AG08396 (cell line): Measurements from ENCODE around the gene CKM.
"Not testable (repeated sequence)": the region's sequence is repeated elsewhere in the genome, so short reads cannot be mapped to it uniquely, and the experiment has no call there.

Experiments
- DNase-seq: peaks from one replicate; pipeline ENCODE4 v3.0.0; 2012; ENCODE audit warnings: low spot score, mixed read lengths

CKM gene

DNA sequence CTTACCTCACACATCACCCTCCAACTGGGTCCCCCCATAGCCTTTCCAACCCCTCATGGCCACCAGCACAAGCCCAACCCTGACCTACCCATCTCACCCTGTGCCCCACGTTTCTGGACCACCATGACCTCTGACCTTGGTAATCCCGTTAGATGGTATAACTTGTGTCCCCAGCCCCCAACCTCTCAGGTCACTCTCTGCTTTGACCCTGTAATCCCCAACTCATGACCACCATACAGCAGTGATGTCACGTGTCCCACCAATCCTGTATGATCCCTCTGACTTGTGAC lies 26.4 kb upstream of the CKM start:
- DNase-seq, result no peak

DNA sequence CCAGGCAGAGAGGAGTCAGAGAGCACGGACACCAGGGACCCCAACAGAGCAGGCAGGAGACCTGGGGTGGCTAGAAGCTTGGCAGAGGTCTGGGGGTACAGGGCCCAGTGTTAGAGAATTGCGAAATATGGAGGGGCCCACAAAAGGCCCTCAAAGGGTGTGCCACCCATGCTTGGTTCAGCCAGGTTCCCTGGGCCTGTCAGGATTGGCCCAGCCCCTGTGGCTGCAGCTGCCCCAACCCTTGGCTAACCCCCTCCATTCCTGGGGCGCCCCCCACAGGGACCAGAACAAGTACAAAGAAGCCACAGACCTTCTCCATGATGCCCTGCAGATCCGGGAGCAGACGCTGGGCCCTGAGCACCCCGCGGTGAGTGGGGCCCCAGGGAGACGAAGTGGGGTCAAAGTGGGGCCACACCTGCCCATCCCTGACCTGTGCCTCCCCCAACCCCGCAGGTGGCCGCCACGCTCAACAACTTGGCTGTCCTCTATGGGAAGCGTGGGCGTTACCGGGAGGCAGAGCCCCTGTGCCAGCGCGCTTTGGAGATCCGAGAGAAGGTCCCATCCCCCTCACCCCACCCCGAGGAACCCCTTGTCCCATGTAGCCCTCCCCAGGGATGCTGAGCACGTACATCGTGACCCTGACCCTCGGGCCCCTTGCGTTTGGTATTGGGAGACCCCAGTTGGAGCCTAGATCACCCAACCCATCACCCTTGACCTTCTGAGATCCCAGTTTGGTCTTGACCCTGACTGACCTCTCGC lies 25.9 kb upstream of the CKM start:
- no peak for DNase-seq

DNA sequence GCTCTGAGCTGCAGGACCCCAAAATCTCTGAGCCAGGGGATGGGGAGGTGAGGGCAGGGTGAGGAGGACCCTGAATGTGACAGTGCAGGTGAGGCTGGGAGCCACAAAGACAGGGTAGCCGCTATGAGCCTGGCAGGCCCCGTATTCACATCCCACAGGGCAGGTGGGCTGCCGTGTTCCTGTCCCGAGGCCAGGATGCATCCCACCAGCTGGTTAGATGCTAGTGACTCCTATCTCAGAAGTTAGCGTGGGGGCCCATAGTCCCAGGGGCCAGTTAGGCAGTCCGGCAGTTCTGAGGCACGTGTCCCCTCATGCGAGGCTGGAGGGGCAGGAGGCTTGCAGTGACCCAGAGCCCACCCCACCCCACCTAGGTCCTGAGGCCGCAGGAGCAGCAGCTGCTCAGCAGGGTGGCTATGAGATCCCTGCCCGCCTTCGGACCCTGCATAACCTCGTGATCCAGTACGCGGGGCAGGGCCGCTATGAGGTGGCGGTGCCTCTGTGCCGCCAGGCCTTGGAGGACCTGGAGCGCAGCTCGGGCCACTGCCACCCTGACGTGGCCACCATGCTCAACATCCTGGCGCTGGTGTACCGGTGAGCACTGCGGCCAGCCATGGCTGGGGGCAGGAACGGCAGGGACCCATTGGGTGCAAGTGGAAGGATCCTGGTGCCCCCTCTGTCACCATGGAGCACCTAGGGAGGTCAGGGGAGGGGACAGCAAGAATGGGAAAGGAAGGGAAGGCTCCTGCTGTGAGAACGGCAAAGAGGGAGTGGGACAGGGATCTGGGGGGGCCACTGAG lies 25.1 kb upstream of the CKM start:
- no peak for DNase-seq

DNA sequence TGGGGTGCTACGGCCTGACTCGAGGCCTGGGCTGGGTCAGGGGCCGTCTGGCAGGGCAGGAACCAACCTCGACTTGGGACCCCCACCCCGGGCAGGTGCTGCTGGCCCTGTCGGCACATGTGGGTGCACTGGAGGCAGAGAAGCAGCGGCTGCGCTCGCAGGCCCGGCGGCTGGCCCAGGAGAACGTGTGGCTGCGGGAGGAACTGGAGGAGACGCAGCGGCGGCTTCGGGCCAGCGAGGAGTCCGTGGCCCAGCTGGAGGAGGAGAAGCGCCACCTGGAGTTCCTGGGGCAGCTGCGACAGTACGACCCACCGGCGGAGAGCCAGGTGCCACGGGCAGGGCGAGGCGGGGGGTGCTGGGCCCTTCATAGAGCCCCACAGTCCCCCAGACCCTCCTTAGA lies 23.8 kb upstream of the CKM start:
- no peak for DNase-seq

DNA sequence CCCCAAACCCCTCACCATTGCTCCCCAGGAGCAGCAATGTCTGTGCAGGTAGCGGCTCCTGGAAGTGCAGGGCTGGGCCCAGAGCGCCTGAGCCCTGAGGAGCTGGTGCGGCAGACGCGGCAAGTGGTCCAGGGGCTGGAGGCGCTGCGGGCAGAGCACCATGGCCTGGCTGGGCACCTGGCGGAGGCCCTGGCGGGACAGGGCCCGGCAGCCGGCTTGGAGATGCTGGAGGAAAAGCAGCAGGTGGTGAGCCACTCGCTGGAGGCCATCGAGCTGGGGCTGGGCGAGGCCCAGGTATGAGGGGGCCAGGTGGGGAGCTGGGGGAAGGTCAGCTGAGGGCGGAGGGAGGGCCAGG lies 22.8 kb upstream of the CKM start:
- DNase-seq, result no peak

DNA sequence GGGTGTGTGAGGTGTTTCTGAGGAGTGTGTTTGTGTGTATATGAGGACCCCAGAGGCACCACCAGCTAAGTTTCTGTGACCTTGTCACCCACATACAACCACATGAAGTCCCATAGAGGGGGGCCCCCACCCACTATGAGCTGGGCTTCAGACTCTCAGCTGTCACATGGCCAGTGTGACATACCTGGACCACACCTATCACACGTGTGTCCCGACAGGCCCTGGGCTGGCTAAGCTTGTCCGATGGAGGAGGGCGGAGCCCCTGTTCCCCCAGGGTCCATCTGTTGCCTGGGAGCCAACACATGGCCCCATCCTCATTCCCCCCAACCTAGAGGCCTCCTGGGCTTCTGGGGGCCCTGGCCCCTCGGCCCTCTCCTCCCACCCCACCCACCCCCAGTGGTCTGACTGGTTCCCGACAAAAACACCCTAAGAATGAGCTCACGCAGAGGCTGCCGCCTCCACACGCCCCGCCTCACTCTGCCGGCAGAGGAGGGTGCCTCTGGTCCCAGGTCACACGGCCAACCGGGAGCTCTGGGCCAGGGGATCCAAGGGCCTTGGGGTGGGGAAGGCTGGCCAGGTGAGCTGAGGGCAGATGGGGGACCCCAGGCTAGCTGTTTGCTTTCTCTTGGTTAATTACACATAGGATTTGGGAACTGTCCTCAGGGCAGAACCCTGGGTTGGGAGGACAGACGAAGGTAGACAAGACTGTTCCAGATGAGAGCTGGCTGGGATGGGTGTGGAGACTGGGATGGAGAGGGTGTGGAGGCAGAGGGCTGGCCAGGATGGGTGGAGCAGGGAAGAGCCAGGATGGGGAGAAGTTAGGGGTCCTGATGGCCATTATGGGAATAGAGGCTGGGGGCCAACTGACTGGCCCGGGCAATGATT lies 22.2 kb upstream of the CKM start:
- DNase-seq, result no peak

DNA sequence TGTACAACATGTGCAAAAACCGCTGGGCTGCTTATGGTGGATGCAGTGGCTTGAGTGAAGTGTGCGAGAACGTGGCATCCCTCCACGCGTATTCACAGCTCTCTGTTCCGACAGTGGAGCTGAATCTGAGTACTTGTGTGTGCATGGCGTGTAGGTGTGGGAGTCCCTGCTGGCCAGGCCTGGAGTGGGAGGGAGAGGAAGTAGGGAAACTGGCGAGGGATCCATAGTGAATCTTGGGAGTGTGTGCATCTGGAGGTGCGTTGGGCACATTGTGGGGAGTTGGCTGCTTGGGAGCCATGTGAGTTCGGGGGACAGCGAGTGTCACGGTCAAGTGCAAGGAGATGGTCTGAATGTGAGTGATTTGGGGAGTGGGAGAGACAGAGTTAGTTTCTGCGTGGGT lies 20.2 kb upstream of the CKM start:
- DNase-seq, result no peak

DNA sequence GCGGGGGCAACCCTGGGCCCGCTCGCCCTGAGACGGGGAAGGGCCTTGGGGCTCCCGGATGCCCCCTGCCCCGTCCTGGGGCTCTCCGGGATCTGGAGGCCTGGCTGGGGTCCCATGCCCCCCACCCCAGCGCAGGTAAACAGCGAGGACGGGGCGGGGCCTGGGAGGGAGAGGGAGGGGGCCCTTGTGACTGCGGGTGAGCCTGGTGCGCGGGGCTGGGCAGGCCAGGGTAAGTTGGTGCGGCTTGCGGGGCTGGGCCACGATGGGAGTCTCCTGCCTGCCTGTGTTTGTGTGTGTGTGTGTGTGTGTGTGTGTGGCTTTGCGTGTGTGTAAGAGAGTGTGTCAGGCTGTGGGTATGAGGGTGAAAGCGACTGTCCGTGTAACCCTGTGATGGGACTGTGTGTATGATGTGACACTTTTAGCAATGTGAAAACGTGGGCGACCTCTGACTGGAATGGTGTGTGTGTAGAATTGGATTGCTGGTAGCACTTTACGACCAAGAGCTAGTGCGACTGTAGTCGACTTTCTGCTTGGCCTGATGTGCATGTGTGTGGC lies 18.3 kb upstream of the CKM start:
- no peak for DNase-seq

DNA sequence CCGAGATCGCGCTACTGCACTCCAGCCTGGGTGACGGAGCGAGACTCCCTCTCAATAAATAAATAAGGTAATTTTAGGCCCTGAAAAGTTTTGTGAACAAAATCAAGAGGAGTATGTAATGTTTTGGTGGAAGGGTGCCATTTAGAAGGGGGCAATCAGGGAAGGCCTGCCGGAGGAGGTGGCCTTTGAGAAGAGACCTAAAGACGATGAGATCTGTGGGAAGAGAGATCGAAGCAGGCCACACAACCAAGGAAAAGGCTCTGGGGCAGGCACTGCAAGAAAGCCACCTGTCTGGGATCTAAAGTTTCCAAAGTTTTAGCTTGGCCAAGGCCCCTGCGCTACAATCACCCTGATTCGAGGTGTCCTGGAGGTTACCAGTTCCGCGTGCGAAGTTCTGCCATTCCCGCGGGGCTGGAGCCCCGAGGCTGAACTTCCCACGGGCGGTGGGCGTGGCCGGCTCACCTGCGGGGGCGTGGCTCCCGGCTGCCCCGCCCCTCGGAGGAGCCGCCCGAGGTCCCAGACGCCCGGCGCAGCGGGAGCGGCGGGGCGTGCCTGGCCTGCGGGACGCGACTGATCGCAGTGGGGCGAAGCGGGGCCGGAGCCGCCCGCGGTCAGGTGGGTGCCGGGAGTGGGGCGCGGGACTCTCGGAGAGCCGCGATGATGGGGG lies 17.7 kb upstream of the CKM start, which contains the start of gene KLC3:
TSS of gene KLC3 (plus strand) at position 519 of the 667 bp plus-strand sequence. CDS start 4,792 bp downstream, outside the sequence.
- DNase-seq, result no peak

DNA sequence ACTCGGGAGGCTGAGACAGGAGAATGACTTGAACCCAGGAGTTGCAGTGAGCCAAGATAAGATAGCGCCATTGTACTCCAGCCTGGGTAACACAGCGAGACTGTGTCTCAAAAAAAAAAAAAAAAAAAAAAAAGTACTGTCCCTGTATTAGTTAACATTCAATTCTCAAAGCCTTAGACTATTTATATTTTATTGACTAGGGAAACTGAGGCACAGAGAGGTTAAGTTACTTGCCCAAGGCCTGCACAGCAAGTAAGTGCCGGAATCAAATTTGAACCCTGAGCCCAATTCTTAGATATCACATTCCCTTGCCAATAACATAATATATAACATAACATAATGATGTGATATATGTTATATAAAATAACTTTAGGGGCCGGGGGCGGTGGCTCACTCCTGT lies 17.0 kb upstream of the CKM start:
- no peak for DNase-seq

DNA sequence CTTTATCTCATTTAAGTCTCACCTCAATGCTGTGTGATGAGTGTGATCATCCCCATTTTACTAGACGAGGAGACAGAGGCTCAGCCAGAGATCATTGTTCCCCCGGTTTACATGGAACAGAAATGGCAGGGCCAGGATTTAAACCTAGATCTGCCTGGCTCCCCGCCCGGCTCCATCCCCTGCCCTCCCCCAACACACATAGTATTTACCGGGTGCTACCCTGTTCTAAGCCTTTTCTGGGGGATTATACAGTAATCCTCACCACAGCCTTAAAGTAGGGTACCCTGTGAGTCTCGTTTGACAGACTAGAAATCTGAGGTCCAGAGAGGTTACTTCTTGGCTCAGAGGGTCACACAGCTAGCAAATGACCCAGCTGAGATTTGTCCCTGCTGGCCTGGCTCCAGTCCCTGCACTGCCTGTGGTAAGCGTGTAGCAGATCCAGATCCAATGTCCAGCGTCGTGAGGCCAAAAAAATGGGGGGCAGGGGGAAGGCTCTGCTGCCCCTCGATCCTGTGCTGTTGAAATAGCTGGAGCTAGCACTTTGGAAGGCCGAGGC lies 14.1 kb upstream of the CKM start:
- DNase-seq, result no peak

DNA sequence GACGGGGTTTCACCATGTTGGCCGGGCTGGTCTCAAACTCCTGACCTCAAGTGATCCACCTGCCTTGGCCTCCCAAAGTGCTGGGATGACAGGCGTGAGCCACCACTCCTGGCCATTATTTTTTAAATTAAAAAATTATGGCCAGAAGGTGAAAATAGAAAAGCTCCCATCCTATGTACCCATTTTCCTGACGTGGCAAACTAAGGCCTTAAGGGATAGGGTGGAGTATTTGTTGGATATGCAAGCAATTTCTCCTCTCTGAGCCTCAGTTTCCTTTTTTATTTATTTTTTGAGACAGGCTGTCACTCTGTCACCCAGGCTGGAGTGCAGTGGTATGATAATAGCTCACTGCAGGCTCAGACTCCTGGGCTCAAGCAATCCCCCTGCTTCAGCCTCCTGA lies 12.2 kb upstream of the CKM start:
- not testable (repeated sequence) for DNase-seq

DNA sequence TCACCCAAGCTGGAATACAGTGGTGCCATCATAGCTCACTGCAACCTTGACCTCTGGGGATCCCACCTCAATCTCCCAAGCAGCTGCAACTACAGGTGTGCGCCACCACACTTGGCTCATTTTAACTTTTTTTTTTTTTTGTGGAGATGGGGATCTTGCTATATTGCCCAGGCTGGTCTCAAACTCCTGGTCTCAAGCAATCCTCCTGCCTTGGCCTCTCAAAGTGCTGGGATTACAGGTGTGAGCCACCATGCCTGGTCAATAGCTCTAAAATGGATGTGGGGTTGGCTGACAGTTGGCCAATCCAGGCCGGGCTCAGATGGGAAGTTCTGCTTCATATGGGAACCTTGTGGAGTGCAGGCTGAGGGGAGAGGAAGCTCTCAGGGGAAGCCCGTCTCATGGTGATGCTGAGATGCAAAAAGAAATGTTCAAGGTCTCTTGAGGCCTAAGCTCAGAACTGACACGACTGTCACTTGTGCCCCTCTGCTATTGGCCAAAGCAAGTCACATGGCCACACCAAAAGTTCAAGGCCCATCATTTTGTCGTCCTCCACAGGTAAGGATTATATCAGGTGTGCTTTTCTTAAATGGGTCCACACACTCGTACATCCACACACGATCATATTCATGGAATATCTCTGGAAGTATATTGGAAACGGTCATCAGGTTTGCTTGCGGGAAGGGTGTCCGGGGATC lies 11.1 kb upstream of the CKM start:
- no peak for DNase-seq

DNA sequence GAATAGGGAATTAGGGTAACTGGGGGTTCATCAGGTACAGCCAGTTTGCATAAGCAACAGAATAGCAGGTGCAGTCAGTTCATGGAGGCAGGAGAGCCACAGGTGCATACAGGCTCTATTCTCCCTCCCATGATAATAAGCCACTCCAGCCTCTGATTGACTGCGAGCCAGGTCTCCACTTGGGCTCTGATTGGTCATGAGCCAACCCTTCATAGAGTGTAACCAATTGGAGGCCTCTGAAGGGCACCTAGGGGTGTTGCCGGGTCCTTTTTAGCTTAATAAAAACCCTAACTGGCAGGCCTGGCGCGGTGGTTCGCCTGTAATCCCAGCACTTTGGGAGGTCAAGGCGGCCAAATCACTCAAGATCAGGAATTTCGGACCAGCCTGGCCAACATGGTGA lies 8.7 kb upstream of the CKM start:
- DNase-seq, result no peak

DNA sequence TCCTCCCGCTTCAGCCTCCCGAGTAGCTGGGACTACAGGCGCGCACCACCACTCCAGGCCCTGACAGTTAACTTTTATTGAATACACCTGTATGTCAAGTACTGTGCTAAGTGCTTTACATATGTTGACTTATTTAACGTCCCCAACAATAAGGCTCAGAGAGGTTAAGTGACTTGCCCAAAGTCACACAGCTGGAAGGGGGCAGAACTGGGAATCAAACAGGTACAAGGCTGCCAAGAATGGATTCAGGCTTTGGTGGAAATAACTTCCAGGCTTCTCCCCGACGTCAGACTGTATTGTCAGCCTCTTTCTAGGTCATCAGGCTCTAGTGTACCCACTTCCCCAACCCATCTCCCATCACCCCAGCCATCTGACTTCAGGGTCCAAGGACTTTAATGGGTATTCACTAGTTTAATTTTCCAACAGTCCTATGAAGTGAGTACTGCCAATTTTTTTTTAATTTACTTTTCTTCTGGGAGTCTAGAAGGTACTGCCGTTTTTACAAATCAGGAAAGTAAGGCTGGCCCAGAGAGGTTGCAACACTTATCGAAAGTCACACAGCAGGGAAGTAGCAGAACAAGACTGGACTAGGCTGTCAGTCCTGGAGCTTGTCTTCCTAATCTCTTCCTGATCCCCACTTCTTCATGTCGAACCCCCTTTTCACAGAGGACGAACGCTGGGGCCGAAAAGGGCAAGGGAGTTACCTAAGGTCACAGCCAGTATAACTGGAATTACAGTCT lies 4.9 kb upstream of the CKM start:
- no peak for DNase-seq

DNA sequence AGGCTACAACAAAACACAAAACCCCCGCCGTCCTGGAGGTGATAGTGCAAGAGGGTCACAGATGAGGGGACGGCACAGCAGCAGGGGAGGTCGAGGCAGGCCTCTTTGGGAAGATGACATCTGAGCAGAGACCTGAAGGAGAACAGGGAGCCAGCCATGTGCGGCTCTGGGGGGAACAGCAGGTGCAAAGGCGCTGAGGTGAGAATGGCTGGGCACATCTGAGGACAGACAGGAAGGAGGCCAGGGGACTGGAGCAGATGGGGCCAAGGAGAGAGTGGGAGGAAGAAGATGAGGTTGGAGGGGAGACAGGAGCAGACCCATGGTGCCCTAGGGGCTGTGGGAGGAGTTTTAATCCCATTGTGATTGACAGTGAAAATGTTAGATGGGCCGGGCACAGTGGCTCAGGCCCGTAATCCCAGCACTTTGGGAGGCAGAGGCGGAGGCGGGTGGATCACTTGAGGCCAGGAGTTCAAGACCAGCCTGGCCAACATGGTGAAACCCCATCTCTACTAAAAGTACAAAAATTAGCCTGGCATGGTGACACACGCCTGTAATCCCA lies 1.8 kb upstream of the CKM start:
- no peak for DNase-seq

DNA sequence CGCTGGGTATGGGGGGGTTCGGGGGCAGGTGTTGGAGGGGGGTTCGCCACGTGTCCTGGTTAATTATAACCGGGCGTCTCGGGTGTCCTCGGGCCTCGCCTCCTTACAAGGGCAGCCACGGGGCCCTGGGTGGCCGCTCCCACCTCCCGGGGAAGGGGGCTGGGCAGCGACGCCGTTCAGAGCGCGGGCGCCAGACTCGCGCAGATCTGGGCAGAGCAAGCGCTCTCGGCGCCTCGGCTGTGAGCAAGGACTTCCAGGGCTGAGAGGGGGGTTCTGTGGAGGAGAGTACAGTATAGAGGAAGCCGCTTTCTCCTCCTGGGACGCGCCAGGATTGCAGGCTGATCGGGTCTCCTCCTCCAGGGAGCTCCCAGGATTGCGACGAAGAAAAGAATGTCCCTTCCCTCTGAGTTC lies 1.0 kb upstream of the CKM start:
- DNase-seq, result no peak

DNA sequence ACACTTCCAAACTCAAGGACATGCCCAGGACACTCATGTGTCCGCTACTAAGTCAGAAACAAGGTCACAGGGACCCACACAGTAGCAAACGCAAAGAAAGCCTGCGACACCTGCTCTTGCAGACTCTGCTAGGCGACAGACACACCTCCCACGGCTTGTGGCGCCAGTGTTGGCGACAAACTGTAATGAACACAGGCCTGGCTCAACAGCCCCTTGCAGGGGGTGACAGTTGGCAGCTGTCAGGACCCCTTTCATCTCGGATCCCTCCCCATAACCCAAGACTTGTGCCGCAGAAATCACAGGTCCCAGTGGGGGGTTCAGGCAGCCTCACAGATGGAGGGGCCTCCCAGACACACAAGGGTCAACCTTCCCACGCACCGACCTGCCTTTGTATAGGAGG lies 364 bp downstream of the CKM start:
- DNase-seq, result no peak

DNA sequence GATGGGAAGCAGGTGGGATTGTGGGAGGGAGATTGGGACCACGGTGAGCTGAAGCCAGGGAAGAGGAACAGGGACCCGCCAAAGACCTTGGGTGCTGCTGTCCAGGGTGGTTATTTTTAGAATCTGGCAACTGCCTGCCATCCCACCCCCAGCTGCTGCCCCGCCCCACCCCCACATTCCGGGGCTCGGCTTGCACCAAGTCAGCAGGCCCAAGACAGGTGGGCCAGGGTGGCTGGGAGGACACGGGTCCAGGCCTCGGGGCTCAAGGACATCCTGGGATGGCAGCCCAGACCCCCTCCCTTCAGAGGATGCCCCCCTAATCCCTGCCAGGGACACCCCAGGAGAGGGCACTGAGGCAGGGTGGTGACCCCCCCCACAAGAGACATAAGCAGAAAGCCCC lies 827 bp downstream of the CKM start:
- no peak for DNase-seq
